Rectal smooth muscle tissue (tissue), 1 donor: ENCODE results near the gene PPP2R2D.
A peak's percentile ranks its signal among the peaks of the same experiment; 100 is the strongest.

Experiments
- H3K27ac ChIP-seq: one replicate; pipeline ENCODE4 v1.7.0; 2013; ENCODE audit warnings: low read depth, low read length, inconsistent platforms
- H3K27me3 ChIP-seq: one replicate; pipeline ENCODE4 v1.7.0; 2013; ENCODE audit warnings: low read length; ENCODE audit not compliant: control insufficient read depth, insufficient read depth
- H3K36me3 ChIP-seq: one replicate; pipeline ENCODE4 v1.7.0; 2013; ENCODE audit warnings: low read length; ENCODE audit not compliant: control insufficient read depth, insufficient read depth
- H3K4me1 ChIP-seq: one replicate; pipeline ENCODE4 v1.7.0; 2013; ENCODE audit warnings: low read length; ENCODE audit not compliant: control insufficient read depth, insufficient read depth
- H3K4me3 ChIP-seq: one replicate; pipeline ENCODE4 v1.7.0; 2013; ENCODE audit warnings: low read length
- H3K9ac ChIP-seq: one replicate; pipeline ENCODE4 v1.7.0; 2013; ENCODE audit warnings: low read length

PPP2R2D gene

DNA sequence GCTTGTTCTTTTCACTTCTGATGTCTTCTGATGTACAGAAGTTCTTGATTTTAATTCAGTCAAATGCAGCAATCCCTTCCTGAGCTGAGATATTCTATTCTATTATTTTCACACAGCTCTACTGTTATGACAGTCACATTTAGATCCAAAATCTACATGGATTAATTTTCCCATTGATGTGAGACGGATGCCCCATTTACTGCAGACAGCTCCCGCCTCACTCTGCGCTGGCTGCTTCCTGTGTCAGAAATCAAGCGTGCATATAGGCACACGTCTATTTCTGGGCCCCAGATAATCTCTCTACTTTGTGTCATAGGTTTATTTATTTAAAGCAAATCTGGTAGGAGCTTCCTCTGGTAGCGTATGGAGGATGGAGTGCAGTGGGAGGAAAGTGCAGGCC is 74.2 kb downstream of the PPP2R2D start:
- H3K27ac ChIP-seq = no peak overlapping the region
- H3K36me3 ChIP-seq = no peaks in the 10 kb centered on the region
- no peak overlapping the region for H3K9ac ChIP-seq
- no peak overlapping the region for H3K4me3 ChIP-seq
- peaks cover 4% of the 10 kb centered on the region for H3K4me1 ChIP-seq
- H3K27me3 ChIP-seq = no peaks in the 10 kb centered on the region

GRCh38 chr10:131975796-131976195 is 75.0 kb downstream of the PPP2R2D start:
- no peak overlapping the region for H3K4me3 ChIP-seq

GRCh38 chr10:131977323-131978096 is 76.7 kb downstream of the PPP2R2D start:
- Histone ChIP-seq H3K27me3 (no peaks in the 10 kb centered on the region), H3K9ac (no peak overlapping the region), H3K4me3 (no peak overlapping the region), H3K27ac (no peak overlapping the region), H3K4me1 (peaks cover 4% of the 10 kb centered on the region), H3K36me3 (no peaks in the 10 kb centered on the region)

More at GRCh38 chr10:131975796-131976195, 75.0 kb downstream of the PPP2R2D start:
- no peaks in the 10 kb centered on the region for H3K36me3 ChIP-seq
- peaks cover 4% of the 10 kb centered on the region for H3K4me1 ChIP-seq
- H3K27me3 ChIP-seq = no peaks in the 10 kb centered on the region
- H3K9ac ChIP-seq = no peak overlapping the region
- no peak overlapping the region for H3K27ac ChIP-seq

- Histone ChIP-seq H3K9ac (no peak overlapping the region), H3K27me3 (no peaks in the 10 kb centered on the region), H3K27ac (no peak overlapping the region), H3K36me3 (no peaks in the 10 kb centered on the region), H3K4me3 (no peak overlapping the region), H3K4me1 (peaks cover 4% of the 10 kb centered on the region)
Observed at GRCh38 chr10:131978366-131978765, 77.6 kb downstream of the PPP2R2D start.

- Histone ChIP-seq H3K36me3 (no peaks in the 10 kb centered on the region), H3K9ac (no peak overlapping the region), H3K4me1 (peaks cover 4% of the 10 kb centered on the region), H3K27me3 (no peaks in the 10 kb centered on the region), H3K27ac (no peak overlapping the region), H3K4me3 (no peak overlapping the region)
Observed at GRCh38 chr10:131978851-131979250, 78.0 kb downstream of the PPP2R2D start.

- no peaks in the 10 kb centered on the region for H3K36me3 ChIP-seq
- no peak overlapping the region for H3K27ac ChIP-seq
- no peak overlapping the region for H3K9ac ChIP-seq
- H3K27me3 ChIP-seq = no peaks in the 10 kb centered on the region
- H3K4me3 ChIP-seq = peak overlapping the region; percentile 54
- peaks cover 4% of the 10 kb centered on the region for H3K4me1 ChIP-seq
Observed at GRCh38 chr10:131979336-131979735, 78.5 kb downstream of the PPP2R2D start.

- Histone ChIP-seq H3K4me1 (peaks cover 4% of the 10 kb centered on the region), H3K9ac (no peak overlapping the region)
Observed at GRCh38 chr10:131979821-131980270, 79.0 kb downstream of the PPP2R2D start.

DNA sequence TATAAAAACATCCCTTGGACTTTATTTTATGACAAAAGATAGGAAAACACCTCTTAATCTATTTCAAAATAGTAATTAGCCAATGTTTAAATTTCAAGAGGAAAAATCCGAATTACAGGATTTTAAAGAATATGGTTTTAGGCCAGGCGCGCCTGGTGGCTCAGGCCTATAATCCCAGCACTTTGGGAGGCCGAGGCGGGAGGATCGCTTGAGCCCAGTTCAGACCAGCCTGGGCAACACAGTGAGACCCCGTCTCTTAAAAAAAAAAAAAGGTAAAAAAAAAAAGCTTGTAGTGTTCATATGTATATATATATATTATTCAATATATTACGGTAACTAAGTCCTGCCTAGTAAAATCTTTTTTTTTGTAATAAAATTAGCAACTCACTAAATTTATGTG is 79.5 kb downstream of the PPP2R2D start:
- Histone ChIP-seq H3K27me3 (no peaks in the 10 kb centered on the region), H3K9ac (no peak overlapping the region), H3K4me1 (peaks cover 4% of the 10 kb centered on the region), H3K36me3 (no peaks in the 10 kb centered on the region), H3K27ac (no peak overlapping the region), H3K4me3 (peak overlapping the region; percentile 17)

More at GRCh38 chr10:131979821-131980270, 79.0 kb downstream of the PPP2R2D start:
- H3K27me3 ChIP-seq = no peaks in the 10 kb centered on the region
- peak overlapping the region; percentile 54 for H3K4me3 ChIP-seq
- no peaks in the 10 kb centered on the region for H3K36me3 ChIP-seq
- H3K27ac ChIP-seq = no peak overlapping the region

DNA sequence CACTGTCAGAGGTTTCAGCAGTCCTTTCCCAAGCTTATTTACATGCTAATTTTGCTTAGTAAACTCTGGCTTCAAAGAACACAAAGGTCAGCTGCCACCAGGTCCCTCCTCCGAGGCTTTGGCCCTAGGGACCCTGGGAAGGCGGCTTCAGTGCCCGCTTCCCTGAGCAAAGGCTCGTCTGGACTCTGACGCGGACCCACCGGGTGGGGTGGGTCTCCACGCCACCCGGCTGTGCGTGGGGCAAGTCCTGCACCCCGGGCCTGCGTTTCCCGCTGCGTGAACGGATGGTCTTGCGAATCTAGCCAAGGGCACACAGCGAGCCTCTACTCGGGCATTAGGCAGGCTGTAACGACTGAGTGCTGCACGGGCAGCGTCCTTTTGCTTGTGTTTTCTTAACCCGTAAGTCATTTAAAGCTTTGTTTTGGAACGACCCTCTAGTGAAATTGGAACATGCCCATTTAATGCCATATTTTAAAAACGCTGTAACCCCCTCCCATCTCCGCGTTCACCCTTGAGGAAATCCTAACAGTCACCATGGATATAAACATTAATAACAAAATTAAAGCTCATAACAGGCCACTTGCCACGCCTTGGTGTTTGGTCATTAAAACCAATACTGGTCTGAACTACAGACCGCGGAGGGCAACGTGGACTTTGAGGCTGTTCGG is 80.1 kb downstream of the PPP2R2D start:
- H3K4me3 ChIP-seq = peak overlapping the region; percentile 79
- H3K36me3 ChIP-seq = no peaks in the 10 kb centered on the region
- H3K4me1 ChIP-seq = peaks cover 4% of the 10 kb centered on the region
- H3K27me3 ChIP-seq = no peaks in the 10 kb centered on the region
- H3K9ac ChIP-seq = no peak overlapping the region
- H3K27ac ChIP-seq = no peak overlapping the region

DNA sequence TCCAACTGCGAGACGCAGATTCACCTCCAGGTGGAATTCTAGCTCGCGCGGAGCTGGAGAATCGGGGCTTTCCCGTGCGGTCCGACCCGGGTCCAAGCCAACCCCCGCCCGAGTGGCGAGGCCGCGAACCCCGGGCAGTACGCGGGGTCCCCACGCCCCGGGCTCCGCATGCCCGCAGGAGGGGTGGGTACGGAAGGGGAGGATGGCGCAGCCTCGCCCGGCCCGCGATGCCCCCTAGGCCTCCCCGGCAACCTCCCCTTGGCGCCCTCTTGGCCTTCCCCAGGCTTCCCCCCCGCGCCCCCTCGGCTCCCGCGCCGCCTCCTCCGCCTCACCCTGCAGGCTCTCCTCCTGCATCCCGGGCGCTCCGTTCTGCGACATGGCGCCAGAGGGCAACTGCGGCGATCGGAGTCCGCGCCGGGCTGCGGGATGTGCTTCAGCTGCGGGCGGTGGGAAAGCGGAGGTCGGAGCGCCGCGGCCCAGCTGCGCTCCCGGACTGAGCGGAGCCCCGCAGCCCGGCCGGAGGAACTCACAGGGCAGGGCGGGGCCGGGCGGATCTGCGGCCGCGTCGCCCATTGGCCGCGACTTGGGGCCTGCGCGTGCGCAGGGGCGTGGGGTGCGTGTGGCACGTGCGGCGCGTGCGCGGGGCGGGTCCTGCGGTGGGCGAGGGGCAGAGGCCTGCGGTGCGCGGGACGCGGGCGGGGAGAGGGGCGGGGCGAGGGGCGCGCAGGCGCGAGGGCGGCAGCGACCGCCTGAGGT is 80.8 kb downstream of the PPP2R2D start, which contains the start of gene BNIP3:
Gene BNIP3, minus strand, starts transcription at position 495 of the 756 bp plus-strand sequence. Its CDS starts 117 bp downstream, at position 378.
- Histone ChIP-seq H3K27ac (peak within 1 kb of the TSS; percentile 47), H3K36me3 (no peaks in the 10 kb centered on the region), H3K27me3 (no peaks in the 10 kb centered on the region), H3K9ac (peak within 1 kb of the TSS; percentile 6), H3K4me3 (peak within 1 kb of the TSS; percentile 79), H3K4me1 (peaks cover 4% of the 10 kb centered on the region)

GRCh38 chr10:131982185-131982756 is 81.5 kb downstream of the PPP2R2D start:
- Histone ChIP-seq H3K27ac (no peak overlapping the region), H3K4me1 (peaks cover 4% of the 10 kb centered on the region), H3K4me3 (peak overlapping the region; percentile 79), H3K36me3 (no peaks in the 10 kb centered on the region), H3K9ac (no peak overlapping the region), H3K27me3 (no peaks in the 10 kb centered on the region)

- Histone ChIP-seq H3K4me3 (no peak overlapping the region), H3K4me1 (peaks cover 4% of the 10 kb centered on the region), H3K27ac (no peak overlapping the region)
Observed at GRCh38 chr10:131982796-131983195, 82.0 kb downstream of the PPP2R2D start.

More at GRCh38 chr10:131982796-131983195, 82.0 kb downstream of the PPP2R2D start:
- H3K36me3 ChIP-seq = no peaks in the 10 kb centered on the region
- no peaks in the 10 kb centered on the region for H3K27me3 ChIP-seq
- no peak overlapping the region for H3K9ac ChIP-seq
